ENCODE results near the gene MED17.

Gene MED17

DNA sequence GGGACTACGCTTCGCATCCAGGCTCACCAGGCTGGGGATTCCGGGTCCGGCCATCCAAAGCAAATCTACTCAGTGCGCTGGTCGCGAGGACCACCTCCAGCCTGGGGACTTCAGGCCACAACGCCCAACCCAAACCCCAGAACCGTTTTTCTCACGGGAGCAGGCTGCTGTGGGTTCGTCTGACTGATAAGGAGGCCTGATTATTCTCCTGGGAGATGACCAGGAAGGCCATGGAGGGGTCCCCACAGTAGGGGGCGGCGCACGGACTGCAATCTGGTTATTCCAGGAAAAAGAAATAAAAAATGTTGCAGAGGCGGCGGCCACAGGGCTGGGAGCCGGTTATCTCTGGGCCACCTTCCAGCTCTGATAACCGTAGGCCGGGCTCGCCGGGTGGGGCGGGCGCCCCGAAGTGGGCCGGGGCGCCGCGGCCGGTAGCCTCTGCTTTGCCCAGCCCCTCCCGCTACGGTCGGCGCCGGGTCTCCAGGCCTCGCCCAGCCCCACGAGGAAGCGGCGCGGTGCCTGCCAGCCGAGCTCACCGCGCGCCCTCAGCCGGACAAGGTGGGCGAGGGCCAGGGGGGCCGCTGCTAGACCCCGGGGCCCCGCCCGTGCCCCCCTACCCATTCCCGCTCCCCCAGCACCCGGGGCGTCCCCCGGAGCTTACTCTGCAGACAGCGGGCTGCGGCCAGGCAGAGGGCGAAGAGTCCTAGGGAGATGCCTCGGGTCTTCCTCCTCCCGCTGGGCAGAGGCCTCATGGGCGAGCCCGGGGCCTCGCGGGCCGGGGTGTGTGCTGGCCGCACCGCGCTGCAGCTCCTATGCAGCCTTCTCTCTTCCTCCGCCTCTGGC lies 65.9 kb downstream of the MED17 start:
- no peak for DNase-seq

DNA sequence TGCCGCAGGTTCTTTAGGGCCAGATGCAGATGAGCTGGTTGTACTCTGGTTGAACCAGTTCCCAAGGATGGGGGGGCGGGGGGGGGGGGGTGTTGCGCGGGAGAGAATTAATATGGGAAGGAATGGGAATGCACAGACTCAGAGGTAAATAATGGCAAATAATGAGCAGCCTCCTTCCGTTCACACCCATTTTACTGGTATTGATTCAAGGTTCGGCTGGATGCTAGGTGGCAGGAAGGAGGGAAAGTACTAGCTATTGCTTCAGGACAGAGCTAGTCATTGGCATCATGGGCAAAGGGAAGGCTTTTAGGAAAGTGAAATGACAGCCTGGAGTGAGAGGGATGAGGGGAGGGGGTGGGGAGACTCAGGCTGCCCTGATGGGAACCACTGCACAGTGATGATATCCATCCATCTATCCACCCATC lies 66.5 kb downstream of the MED17 start, which contains the start of gene VSTM5:
VSTM5 (minus strand) TSS at position 25 of the 425 bp plus-strand sequence. CDS start 116 bp downstream, outside the sequence.
- DNase-seq, result no peak

DNA sequence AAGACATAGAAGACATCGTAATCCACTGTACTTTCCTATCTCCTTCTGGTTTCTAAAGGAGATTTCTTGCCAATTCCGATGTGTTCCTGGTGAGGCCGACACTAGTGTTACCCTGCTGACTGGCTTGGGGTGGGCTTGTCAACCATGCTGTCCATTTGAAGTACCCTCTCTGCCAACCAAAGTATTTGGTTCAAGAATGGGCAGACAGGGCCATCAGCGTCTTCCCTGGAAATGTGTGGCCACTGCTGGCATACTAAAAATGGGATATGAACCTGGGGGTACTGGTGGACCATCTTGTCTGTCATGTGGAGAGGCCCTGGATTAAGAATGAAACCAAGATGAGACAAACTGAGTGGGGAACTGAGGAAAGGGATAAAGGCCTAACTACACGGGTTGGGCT lies 68.2 kb downstream of the MED17 start:
- no peak for DNase-seq

GRCh38 chr11:93857413-93858120 lies 73.5 kb downstream of the MED17 start:
- DNase-seq, result no peak

DNA sequence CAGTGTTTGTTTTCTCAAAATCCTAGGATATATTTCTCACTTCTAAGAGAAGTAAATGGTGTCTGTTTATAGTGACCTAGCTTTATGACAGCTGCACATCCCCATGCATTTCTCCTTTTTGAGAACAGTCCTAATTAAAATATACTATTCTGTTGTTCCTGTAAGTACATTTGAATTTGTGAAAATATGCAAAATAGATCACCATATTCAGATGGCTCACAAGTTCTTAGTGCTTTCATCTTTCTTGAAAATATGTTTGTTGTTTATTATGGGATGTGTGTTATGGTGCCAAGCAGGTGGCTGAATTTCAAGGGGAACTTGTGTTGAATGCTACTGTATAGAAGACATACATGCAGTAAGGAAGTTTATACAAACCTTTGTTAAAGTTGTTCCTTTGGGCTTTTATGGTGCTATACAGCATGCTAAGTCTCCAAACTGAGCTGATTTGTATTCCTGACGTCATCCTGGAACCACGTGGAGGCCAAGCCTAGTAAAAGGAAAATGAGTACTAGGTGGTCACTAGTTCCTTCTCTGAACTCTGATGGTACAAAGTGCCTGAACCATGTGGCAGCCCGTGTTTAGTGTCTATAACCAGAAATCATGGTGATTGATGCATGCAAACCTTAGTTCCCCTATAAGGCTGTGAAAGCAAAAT lies 74.2 kb downstream of the MED17 start:
- DNase-seq, result no peak

- DNase-seq, result no peak
Observed at GRCh38 chr11:93861808-93862207, 77.7 kb downstream of the MED17 start.

Data from midbrain (tissue), 1 donor.